ENCODE results near the gene RPL36AL.

- TF ChIP-seq, protein P1, sequence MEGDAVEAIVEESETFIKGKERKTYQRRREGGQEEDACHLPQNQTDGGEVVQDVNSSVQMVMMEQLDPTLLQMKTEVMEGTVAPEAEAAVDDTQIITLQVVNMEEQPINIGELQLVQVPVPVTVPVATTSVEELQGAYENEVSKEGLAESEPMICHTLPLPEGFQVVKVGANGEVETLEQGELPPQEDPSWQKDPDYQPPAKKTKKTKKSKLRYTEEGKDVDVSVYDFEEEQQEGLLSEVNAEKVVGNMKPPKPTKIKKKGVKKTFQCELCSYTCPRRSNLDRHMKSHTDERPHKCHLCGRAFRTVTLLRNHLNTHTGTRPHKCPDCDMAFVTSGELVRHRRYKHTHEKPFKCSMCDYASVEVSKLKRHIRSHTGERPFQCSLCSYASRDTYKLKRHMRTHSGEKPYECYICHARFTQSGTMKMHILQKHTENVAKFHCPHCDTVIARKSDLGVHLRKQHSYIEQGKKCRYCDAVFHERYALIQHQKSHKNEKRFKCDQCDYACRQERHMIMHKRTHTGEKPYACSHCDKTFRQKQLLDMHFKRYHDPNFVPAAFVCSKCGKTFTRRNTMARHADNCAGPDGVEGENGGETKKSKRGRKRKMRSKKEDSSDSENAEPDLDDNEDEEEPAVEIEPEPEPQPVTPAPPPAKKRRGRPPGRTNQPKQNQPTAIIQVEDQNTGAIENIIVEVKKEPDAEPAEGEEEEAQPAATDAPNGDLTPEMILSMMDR (IDR thresholded peaks at IDR 0.05) = no peak
- no peak for TF ChIP-seq EZH2 (IDR thresholded peaks at IDR 0.05)
- TF ChIP-seq EZH2phosphoT487 (IDR thresholded peaks at IDR 0.05) = no peak
These were observed 1.7 kb upstream of the RPL36AL start for GRCh38 chr14:49622022-49622607.
